ENCODE results near the gene CAPRIN2. TPM values are rescaled to one million over a fixed set of nuclear protein-coding genes. Genes with fewer than 3 reads are reported as not detected.
A peak's percentile ranks its signal among the peaks of the same experiment; 100 is the strongest.

The CAPRIN2 gene
- total and polyA plus RNA-seq, 2 experiments from 2014 or later: 36.5 to 41.3 TPM

GRCh38 chr12:30797689-30798088 lies 42.9 kb upstream of the CAPRIN2 start:
- Mint-ChIP-seq H3K4me3 (peak overlapping the region; percentile 84), H3K27ac (no peak overlapping the region), H3K27me3 (ENCODE audit: insufficient read depth, low read depth, poor library complexity) (peaks cover 31% of the 10 kb centered on the region), H3K4me1 (peaks cover 28% of the 10 kb centered on the region), H3K9me3 (peaks cover 3% of the 10 kb centered on the region), H3K36me3 (ENCODE audit: low read depth) (peaks cover 44% of the 10 kb centered on the region)
- ATAC-seq: no peak
- H3K79me2 ChIP-seq (replicated peaks; ENCODE audit: insufficient read depth): no peaks in the 10 kb centered on the region
- H3K9me2 ChIP-seq (ENCODE audit: insufficient read depth): no peaks in the 10 kb centered on the region
- peaks cover 23% of the 10 kb centered on the region for H3K4me1 ChIP-seq (ENCODE audit: insufficient read depth)
- H3K4me3 ChIP-seq: no peak overlapping the region
- H2AFZ ChIP-seq: no peak overlapping the region
- DNase-seq (ENCODE audit: low spot score): no peak
- H3F3A ChIP-seq (replicated peaks; ENCODE audit: low read depth): peaks cover 8% of the 10 kb centered on the region
- H3K36me3 ChIP-seq (ENCODE audit: insufficient read depth): no peaks in the 10 kb centered on the region
- no peaks in the 10 kb centered on the region for H4K20me1 ChIP-seq (replicated peaks; ENCODE audit: insufficient read depth)
- H3K4me2 ChIP-seq: no peak overlapping the region; the same call in 1 of the 2 replicates
- TF ChIP-seq, protein P1, sequence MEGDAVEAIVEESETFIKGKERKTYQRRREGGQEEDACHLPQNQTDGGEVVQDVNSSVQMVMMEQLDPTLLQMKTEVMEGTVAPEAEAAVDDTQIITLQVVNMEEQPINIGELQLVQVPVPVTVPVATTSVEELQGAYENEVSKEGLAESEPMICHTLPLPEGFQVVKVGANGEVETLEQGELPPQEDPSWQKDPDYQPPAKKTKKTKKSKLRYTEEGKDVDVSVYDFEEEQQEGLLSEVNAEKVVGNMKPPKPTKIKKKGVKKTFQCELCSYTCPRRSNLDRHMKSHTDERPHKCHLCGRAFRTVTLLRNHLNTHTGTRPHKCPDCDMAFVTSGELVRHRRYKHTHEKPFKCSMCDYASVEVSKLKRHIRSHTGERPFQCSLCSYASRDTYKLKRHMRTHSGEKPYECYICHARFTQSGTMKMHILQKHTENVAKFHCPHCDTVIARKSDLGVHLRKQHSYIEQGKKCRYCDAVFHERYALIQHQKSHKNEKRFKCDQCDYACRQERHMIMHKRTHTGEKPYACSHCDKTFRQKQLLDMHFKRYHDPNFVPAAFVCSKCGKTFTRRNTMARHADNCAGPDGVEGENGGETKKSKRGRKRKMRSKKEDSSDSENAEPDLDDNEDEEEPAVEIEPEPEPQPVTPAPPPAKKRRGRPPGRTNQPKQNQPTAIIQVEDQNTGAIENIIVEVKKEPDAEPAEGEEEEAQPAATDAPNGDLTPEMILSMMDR (conservative IDR thresholded peaks at IDR 0.05; ENCODE audit: low read depth in 2 of 2): 0 out of 4 replicates have a peak, but pooled peaks of 1 of the 2 experiments have one; percentile 14
- TF ChIP-seq ZNF331 (CRISPR knock-in tag; IDR thresholded peaks at IDR 0.05; ENCODE audit: low read depth): no peak
- H3K27me3 ChIP-seq (ENCODE audit: insufficient read depth): peaks cover 14% of the 10 kb centered on the region
- H3K27ac ChIP-seq (ENCODE audit: low read depth): no peak overlapping the region

GRCh38 chr12:30796891-30797371 lies 42.2 kb upstream of the CAPRIN2 start:
- Histone ChIP-seq H3K4me3 (peak overlapping the region; percentile 74), H3F3A (replicated peaks; ENCODE audit: low read depth) (peaks cover 8% of the 10 kb centered on the region), H2AFZ (peak overlapping the region; percentile 93), H3K9me2 (ENCODE audit: insufficient read depth) (no peaks in the 10 kb centered on the region), H3K27me3 (ENCODE audit: insufficient read depth) (peaks cover 14% of the 10 kb centered on the region), H3K27ac (ENCODE audit: low read depth) (0 out of 2 replicates have a peak overlapping the region, but pooled peaks have one; percentile 59), H3K4me1 (ENCODE audit: insufficient read depth) (peaks cover 31% of the 10 kb centered on the region), H3K4me2 (peak overlapping the region; percentile 96), H3K36me3 (ENCODE audit: insufficient read depth) (no peaks in the 10 kb centered on the region), H3K79me2 (replicated peaks; ENCODE audit: insufficient read depth) (no peaks in the 10 kb centered on the region), H4K20me1 (replicated peaks; ENCODE audit: insufficient read depth) (no peaks in the 10 kb centered on the region)
- no peak overlapping the region; the same call in 1 of the 2 replicates for H3K27ac Mint-ChIP-seq
- ATAC-seq (peak; percentile 18), DNase-seq (ENCODE audit: low spot score) (peak; percentile 61)
- peaks cover 35% of the 10 kb centered on the region for H3K27me3 Mint-ChIP-seq (ENCODE audit: insufficient read depth, low read depth, poor library complexity)
- TF ChIP-seq EZH2 (IDR thresholded peaks at IDR 0.05; ENCODE audit: low read depth, unreplicated experiment) (peak; percentile 39), CREB1 (CRISPR knock-in tag; IDR thresholded peaks at IDR 0.05; ENCODE audit: low read depth) (no peak)
- H3K4me3 Mint-ChIP-seq: peak overlapping the region; percentile 84
- H3K36me3 Mint-ChIP-seq (ENCODE audit: low read depth): peaks cover 38% of the 10 kb centered on the region
- peaks cover 35% of the 10 kb centered on the region for H3K4me1 Mint-ChIP-seq
- peaks cover 3% of the 10 kb centered on the region for H3K9me3 Mint-ChIP-seq

DNA sequence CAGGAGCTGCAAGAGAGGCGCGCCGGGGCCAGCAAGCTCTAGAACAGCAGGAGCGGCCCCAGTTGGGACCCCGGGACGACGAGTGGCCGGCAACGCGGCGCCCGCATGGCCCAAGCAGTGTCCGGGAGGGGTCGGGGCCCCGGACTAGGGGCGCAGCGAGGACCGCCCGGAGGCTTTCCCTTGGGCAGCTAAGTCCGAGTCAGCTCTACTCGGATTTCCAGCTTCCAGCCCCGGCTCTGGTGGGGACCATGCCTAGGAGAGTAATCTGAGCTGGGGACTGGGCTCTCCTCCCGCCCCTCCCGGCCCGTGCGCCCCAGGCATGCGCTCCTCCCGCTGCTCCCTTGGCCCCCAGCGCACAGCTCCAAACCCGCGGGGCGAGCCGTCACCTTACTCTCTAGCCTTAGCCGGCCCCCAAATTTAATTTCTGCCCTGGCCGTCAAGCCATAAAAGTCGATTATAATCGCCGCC lies 41.6 kb upstream of the CAPRIN2 start:
- peaks cover 3% of the 10 kb centered on the region; the same call in 2 of the 3 replicates for H3K9me3 Mint-ChIP-seq
- no peaks in the 10 kb centered on the region for H3K9me2 ChIP-seq (ENCODE audit: insufficient read depth)
- H4K20me1 ChIP-seq (replicated peaks; ENCODE audit: insufficient read depth): no peaks in the 10 kb centered on the region
- H3K4me3 ChIP-seq: peak overlapping the region; percentile 74
- peaks cover 36% of the 10 kb centered on the region for H3K4me1 ChIP-seq (ENCODE audit: insufficient read depth)
- peaks cover 38% of the 10 kb centered on the region for H3K4me1 Mint-ChIP-seq
- peak overlapping the region; percentile 59; the same call in 1 of the 2 replicates for H3K27ac ChIP-seq (ENCODE audit: low read depth)
- TF ChIP-seq JUNB (IDR thresholded peaks at IDR 0.05; ENCODE audit: unreplicated experiment): no peak
- TF ChIP-seq CREB1 (CRISPR knock-in tag; IDR thresholded peaks at IDR 0.05; ENCODE audit: low read depth): 0 out of 2 replicates have a peak, but pooled peaks have one; percentile 11
- peak overlapping the region; percentile 84 for H3K4me3 Mint-ChIP-seq
- H3F3A ChIP-seq (replicated peaks; ENCODE audit: low read depth): peaks cover 8% of the 10 kb centered on the region
- peaks cover 33% of the 10 kb centered on the region for H3K36me3 Mint-ChIP-seq (ENCODE audit: low read depth)
- no peaks in the 10 kb centered on the region for H3K79me2 ChIP-seq (replicated peaks; ENCODE audit: insufficient read depth)
- H3K4me2 ChIP-seq: peak overlapping the region; percentile 96
- peak overlapping the region; percentile 93 for H2AFZ ChIP-seq
- no peaks in the 10 kb centered on the region for H3K36me3 ChIP-seq (ENCODE audit: insufficient read depth)
- H3K27ac Mint-ChIP-seq: no peak overlapping the region
- H3K27me3 ChIP-seq (ENCODE audit: insufficient read depth): peaks cover 14% of the 10 kb centered on the region
- peak; percentile 78 for DNase-seq (ENCODE audit: low spot score)
- ATAC-seq: peak; percentile 77
- peaks cover 35% of the 10 kb centered on the region for H3K27me3 Mint-ChIP-seq (ENCODE audit: insufficient read depth, low read depth, poor library complexity)
